HL-60 (cell line): ENCODE measurements around the gene FGR.

Source experiments
- DNase-seq, 2 experiments: peaks; one replicate each; pipeline ENCODE4 v3.0.0-alpha.2; 2010 to 2020; ENCODE audit warnings: low read depth in 1 of 2, low spot score in 1 of 2
- H3K27ac ChIP-seq: fragments of 250-450 bp; sonication (Bioruptor Pico); replicated peaks from 2 replicates; pipeline ENCODE4 v1.5.1; 2020; ENCODE audit warnings: mild to moderate bottlenecking, moderate library complexity
- H3K27me3 ChIP-seq: fragments of 250-450 bp; sonication (Bioruptor Pico); 2 replicates; pipeline ENCODE4 v1.5.1; 2021; ENCODE audit warnings: mild to moderate bottlenecking, moderate library complexity; ENCODE audit not compliant: insufficient read depth, poor library complexity, severe bottlenecking
- H3K4me3 ChIP-seq: replicated peaks from 2 replicates; pipeline ENCODE4 v1.5.1; 2011; ENCODE audit warnings: mild to moderate bottlenecking, control low read depth, low read length; ENCODE audit not compliant: insufficient read depth
- CTCF ChIP-seq: IDR thresholded peaks from one replicate; pipeline ENCODE4 v1.5.1; 2011; ENCODE audit warnings: low read length, control low read depth, inconsistent platforms; ENCODE audit not compliant: insufficient read depth
- GABPA ChIP-seq: IDR thresholded peaks from 2 replicates; pipeline ENCODE4 v1.6.1; 2012; ENCODE audit warnings: low read depth
- POLR2AphosphoS5 ChIP-seq: IDR thresholded peaks from 2 replicates; pipeline ENCODE4 v1.6.1; 2012; ENCODE audit warnings: low read depth
- SPI1 ChIP-seq: IDR thresholded peaks from 2 replicates; pipeline ENCODE4 v1.6.1; 2012; ENCODE audit warnings: low read depth, mild to moderate bottlenecking, borderline replicate concordance
- TF ChIP-seq, protein P1 (sequence below): IDR thresholded peaks from 2 replicates; pipeline ENCODE4 v1.6.1; 2012; ENCODE audit warnings: low read depth; ENCODE audit not compliant: insufficient replicate concordance

Gene FGR

DNA sequence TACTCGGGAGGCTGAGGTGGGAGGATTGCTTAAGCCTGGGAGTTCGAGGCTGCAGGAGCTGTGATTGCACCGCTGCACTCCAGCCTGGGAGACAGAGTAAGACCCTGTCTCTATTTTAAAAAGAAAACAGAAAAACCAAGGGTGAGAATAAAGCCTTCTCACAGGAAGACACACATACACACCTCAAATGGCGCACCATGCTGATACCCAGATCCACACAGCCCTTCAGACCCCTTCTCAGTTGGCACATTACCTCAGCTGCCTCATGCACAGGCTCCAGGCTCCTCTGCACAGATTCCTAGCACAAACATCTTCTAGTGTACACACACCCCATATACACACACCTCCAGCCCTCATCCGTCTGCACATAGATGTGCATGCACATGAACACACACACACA is 7.9 kb downstream of the FGR start:
- no peak for DNase-seq
- H3K27me3 ChIP-seq, result no peaks in the 10 kb centered on the region
- TF ChIP-seq SPI1 (no peak), GABPA (no peak), POLR2AphosphoS5 (no peak), CTCF (no peak)
- TF ChIP-seq, protein P1, sequence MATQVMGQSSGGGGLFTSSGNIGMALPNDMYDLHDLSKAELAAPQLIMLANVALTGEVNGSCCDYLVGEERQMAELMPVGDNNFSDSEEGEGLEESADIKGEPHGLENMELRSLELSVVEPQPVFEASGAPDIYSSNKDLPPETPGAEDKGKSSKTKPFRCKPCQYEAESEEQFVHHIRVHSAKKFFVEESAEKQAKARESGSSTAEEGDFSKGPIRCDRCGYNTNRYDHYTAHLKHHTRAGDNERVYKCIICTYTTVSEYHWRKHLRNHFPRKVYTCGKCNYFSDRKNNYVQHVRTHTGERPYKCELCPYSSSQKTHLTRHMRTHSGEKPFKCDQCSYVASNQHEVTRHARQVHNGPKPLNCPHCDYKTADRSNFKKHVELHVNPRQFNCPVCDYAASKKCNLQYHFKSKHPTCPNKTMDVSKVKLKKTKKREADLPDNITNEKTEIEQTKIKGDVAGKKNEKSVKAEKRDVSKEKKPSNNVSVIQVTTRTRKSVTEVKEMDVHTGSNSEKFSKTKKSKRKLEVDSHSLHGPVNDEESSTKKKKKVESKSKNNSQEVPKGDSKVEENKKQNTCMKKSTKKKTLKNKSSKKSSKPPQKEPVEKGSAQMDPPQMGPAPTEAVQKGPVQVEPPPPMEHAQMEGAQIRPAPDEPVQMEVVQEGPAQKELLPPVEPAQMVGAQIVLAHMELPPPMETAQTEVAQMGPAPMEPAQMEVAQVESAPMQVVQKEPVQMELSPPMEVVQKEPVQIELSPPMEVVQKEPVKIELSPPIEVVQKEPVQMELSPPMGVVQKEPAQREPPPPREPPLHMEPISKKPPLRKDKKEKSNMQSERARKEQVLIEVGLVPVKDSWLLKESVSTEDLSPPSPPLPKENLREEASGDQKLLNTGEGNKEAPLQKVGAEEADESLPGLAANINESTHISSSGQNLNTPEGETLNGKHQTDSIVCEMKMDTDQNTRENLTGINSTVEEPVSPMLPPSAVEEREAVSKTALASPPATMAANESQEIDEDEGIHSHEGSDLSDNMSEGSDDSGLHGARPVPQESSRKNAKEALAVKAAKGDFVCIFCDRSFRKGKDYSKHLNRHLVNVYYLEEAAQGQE, result no peak
- H3K4me3 ChIP-seq, result no peak overlapping the region
- H3K27ac ChIP-seq, result peak overlapping the region; percentile 85

DNA sequence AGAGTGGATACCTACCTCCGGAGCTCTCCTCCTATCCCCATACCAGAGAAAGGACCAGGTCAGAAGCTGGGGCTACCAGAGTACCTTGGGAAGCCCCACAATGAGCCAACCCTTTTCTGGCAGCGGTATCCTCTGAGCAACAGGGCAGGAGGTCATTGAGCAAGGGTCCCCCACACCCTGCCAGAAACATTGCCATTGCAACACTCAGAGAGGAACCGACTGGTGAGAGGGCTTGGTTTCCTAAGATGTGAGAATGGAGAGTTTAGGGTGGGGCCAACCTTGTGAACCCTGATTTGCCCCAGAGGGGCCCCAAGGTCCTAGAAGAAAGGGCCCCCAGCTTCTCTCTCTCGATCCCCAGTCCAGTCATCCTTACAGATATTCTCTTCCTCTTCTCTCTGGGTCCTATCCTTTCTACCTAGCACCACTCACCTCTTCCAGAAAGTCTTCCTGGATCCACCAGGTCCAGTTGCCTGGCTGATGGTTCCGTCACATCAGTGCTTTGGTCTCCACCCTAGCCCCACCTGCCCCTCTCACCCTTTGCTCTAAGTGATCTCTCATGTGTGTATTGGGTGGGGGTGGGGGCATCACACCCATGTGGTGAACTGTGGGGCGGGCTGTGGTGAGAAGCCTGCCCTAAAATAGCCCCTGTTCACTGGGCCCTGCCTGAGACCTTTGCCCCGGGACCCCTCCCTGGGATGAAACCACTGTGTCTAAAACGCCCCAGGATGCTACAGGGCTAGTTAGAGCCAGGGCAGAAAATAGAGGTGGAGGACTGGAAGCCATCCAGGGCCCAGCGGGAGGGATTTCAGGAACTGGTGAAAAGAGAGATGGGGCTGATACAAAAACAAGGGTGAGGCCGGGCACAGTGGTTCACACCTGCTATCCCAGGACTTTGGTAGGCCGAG is 8.7 kb downstream of the FGR start:
- Histone ChIP-seq H3K27ac (peak overlapping the region; percentile 85), H3K4me3 (peak overlapping the region; percentile 46), H3K27me3 (no peaks in the 10 kb centered on the region)
- TF ChIP-seq SPI1 (peak; percentile 78), POLR2AphosphoS5 (peak; percentile 88), CTCF (no peak)
- DNase-seq, result peak; percentile 96 to 99

- Histone ChIP-seq H3K27me3 (no peaks in the 10 kb centered on the region), H3K4me3 (peak overlapping the region; percentile 46), H3K27ac (peak overlapping the region; percentile 85)
- DNase-seq, result no peak
- TF ChIP-seq CTCF (no peak), POLR2AphosphoS5 (no peak), SPI1 (no peak), GABPA (no peak)
- TF ChIP-seq, protein P1, result no peak
Measured at GRCh38 chr1:27624467-27625178, 10.4 kb downstream of the FGR start.
